NCI-H748 (cell line): ENCODE results near the gene CMKLR1.

ENCODE experiments used
- DNase-seq: peaks from one replicate; lab custom pipeline; 2025; ENCODE audit not compliant: unreplicated experiment; lab: John Stamatoyannopoulos, UW

Gene CMKLR1

GRCh38 chr12:108337235-108338223 lies 1.6 kb downstream of the CMKLR1 start:
- peak; percentile 13 for DNase-seq

DNA sequence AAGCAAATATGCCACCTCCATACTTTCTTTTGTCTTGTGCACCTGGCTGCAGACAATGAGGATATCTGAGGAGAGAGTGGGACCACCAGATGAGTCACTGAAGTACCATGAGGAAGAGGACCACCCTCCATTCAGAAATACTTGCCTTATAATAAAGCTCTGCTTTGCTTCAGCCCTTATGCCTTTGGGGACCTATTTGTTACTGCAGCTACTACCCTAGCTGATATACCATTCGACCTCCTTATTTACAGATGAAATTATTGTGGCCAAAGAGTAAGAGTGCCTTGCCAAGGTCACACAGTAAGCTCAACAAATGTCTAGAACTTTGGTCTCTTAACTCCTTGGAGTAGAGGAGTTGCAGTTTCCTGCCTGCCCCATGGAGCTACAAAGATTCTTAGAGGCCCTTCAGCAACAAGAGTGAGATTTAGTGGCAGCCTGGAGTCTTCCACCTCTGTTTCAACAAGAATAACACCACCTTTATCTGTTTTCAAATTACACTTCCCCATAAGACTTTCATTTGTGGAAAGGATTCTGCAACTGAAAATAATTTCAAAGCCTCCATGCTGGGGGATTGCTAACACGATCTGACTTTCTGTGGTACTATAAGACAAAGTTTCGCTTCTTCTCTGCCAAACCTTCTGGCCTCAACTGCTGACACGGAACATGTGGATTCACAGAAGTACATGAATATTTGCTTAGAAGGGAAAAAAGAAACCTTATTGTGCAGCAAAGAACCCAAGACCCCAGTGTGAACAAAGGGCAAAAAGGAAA lies 3.6 kb downstream of the CMKLR1 start:
- no peak for DNase-seq

DNA sequence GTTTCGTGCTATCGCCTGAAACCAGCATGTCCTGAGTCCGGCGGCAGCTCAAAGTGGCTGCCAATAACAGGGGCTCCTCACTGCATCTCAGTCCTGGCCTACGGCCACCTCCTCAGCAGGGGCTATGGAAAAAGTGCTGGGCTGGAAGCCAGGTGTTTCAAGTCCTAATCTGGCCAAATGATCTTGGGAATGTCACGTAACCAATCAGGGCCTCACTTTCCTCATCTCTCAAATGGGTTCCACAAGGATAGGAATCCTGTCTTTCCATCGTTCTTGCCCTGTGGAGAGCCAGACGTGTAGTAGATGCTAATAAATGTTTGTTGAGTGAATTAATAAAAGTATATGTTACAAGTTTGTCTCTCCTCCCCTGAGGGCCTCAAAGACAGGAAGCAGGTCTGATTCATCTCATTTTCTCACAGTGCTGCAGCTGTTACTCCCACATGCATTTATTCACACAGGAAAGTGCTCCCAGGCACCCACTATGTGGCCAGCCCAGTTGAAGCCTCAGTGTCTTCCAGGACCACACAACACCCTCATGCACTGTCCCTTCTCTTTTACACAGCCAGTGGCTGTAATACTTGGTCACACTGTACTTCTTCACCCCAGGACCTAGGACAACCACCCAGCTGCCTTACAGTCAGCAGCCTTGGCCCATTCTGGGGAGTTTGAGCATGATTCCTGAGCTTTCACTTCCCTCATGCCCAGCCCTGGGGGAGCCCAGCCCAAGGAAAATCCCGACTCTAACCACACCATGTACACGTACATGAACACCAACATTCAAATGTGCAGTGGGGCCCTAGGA lies 5.0 kb downstream of the CMKLR1 start:
- no peak for DNase-seq

DNA sequence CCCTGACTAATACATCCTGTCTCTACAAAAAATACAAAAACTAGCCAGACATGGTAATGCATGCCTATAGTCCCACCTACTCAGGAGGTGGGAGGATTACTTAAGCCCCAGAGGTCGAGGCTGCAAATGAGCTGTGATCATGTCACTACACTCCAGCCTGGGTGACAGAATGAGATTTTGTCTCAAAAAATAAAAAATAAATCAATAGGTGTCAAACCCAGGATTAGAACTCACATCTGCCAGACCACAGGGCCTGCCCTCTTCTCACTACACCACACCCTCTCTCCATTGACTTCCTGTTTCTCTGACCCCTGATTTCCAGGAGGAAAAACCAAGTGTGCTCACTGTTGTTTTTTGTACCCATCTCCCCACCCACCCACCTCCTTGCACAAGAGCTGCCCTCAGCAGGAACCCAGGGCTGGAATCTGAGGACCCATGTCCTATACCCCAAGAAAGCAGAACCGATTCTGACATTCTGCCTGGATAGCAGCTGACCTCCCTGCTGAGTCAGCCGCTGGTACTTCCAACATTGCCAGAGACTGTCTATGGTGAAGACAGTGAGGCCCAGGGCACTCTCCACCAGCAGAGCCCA lies 6.2 kb downstream of the CMKLR1 start:
- no peak for DNase-seq

- DNase-seq: no peak
Observed at GRCh38 chr12:108328420-108328819, 10.7 kb downstream of the CMKLR1 start.

DNA sequence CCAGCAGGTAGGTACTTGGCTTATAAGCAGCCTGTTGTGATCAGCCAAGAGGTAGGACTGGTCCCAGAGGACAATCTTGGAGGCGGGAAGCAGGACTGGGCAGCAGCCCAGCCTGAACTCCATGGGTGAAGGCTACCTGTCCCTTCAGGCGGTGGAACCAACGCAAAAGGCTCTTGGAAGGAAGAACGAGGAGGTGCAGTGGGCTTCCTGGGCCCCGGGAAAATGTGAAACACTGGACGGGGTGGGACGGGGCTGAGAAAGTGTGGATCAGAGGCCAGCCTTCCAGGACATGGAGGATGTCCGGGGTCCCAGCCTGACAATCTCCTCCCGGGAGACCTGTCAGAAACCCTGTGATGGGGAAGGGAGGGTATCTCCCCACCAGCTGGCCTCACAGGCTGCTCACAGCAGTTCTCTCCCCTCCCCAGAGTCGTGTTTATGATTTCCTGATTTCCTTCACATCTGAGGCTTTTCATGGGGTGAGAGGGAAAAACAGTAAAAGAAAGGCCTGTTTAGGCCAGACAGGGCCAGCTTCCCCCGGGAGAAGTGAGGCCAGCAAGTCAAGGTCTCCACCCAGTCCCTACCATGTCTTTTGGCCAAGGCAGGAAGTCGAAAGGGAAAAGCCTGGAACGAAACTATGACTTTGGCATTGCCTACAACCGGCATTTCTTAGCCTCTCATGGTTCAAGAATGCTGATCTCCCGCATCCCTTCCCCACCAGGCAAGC lies 11.3 kb downstream of the CMKLR1 start:
- no peak for DNase-seq

DNA sequence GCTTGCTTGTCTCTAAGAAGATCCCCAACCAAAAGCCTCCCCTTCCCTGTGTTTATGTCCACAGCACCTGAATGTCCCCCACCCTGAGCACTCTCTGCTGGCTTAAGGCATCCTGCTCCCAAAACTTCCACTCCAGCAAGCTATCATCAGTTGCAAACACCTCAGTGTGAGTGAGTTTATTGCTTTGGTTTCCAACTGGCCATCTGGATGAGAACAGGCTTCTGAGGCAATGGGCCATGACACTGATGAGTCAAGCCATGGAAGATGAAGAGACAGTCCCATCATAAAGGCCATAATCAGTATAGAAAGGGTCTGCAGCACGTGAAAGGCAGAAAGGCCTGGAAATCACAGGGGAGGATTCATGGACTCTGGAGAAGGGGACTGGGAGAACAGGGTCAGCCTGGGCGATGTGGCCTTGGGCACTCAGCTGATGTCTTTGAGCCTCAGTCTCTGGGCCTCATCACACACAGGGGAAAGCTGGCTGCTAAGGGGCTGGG lies 12.8 kb downstream of the CMKLR1 start:
- no peak for DNase-seq

- DNase-seq: no peak
Observed at GRCh38 chr12:108325549-108325948, 13.6 kb downstream of the CMKLR1 start.

DNA sequence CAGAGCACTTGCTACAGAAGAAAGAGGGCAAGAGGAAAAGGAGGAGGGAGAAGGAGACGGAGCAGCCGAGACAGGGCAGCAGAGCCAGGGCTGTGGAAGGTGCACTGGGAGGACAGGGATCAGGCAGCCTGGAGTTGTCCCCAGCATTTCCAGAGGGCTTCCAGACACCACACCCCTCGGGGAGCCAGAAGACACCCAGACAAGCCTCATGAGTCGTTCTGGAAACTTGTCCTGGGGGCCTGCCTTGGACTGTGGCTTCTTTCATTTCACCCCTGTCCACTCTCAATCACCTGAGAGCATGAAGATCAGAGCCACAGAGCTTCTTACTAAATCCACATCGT lies 14.1 kb downstream of the CMKLR1 start:
- DNase-seq: no peak

DNA sequence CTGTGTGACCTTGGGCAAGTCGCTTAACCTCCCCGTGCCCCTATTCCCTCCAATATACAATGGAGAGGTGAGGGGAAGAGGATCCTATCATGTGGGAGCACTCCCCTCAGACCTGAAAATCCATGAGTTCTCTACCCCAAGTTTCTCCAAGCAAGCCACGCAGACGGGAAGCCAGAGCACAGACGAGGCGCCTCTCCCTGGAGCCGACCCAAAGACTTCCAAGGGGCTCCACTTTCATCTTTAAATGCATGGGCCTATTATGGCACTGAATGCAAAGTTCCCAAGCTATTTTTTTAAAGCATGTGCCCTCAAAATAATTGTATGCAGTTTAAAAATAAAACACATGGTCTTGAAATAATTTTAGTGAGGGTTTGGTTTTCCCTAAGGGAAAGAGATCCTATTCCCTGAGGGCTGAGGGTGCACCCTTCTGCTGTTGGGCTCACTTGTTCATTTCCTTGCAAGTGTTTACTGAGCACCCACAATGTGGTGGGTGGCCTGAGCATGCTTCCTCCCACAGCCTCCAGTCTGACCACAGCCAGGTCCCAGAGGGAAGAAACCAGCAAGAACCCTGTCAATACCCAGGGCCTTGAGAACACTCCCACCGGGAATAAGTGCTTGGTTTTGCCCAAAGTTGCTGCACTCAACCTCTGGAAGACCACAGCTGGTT lies 14.6 kb downstream of the CMKLR1 start:
- no peak for DNase-seq

DNA sequence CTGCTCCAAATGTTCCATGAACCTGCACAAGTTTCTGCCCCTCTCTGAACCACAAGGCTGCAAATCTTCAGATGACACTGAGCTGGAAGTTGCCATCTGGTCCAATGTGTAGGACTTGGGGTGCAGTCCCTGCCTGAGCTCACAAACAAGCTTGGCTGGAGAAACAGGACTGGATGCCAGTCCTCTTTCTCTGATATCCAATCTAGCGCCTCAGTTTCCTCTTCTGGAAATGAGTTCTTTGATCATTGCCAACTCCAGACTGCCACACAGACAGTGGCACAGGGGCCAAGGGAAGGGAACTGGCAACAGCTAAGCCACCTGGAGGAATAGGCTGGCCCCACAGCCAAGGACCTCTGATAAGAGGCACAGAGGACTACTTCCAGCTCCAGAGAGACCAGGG lies 15.5 kb downstream of the CMKLR1 start:
- no peak for DNase-seq

DNA sequence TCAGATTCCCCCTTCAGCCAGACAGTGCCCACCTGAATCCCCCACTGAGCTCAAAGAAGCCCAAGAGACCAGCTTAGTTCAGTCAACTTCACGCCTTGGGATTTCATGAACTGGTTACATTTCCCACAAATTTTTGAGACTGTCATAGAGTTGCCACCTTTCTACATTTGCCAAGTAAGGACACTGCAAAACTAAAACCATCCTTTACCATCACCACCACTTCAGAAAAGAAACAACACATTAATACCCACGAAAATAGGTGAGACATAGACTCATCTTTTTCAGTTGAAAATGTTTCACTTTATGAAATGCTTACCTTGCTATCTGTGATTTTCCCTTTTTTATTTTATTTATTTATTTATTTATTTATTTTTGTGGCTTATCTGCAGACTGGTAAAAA lies 16.1 kb downstream of the CMKLR1 start:
- DNase-seq: no peak

DNA sequence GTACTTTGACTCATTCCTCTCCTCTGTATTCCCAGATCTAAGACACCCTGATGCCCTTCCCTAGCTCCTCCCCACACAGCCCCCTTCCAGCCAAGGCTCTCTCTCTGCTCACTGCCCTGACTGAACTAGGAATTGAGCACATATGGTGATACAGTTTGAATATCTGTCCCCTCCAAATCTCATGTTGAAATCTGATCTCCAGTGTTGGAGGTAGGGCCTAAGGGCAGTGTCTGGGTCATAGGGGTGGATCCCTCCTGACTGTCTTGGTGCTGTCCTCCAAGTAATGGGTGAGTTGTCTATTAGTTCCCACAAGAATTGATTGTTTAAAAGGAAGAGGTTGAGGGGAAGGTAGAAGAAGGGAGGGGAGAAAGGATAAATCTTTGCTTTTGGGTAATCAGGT lies 17.4 kb downstream of the CMKLR1 start:
- no peak for DNase-seq

GRCh38 chr12:108320507-108321293 lies 18.4 kb downstream of the CMKLR1 start:
- DNase-seq: no peak

DNA sequence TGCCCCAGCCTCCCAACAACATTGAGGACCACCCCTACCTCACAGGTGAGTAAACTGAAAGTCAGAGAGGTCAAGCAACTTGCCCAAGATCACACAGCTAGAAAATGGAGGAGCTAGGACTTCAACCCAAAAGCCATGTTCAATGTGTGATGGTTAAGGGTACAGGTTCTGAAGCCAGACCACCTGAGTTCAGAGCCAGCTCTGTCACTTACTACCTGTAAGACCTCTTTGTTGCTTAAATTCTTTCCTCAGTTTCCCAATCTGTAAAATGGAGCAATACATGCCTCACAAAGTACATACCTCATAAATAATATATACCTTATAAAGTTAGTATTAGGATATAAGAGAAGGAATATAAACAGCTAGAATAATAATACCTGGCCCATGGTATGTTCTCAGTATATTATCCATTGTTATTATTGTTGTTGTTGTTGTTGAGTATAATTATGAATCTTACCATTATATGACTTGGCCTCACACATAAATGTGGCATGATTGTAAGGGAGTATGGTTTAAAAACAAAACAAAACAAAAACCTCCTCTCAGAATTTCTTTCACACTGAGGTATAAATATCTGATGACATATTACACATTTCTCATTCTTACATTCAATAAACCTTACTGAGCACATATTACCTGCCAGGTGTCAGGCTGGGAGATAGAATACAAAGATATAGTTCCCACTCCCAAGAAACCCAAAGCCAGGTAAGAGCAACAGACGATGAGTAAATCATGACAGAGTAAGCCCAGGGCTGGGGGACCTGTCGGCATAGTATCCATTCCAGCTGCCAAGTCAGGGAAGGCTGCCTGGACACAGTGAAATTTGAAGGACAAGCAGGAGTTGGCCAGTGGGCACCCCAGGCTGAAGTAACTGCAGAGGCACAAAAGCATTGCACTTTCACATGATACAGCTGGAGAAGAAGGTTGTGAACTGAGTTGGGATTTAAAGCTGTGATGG lies 19.6 kb downstream of the CMKLR1 start:
- DNase-seq: no peak

DNA sequence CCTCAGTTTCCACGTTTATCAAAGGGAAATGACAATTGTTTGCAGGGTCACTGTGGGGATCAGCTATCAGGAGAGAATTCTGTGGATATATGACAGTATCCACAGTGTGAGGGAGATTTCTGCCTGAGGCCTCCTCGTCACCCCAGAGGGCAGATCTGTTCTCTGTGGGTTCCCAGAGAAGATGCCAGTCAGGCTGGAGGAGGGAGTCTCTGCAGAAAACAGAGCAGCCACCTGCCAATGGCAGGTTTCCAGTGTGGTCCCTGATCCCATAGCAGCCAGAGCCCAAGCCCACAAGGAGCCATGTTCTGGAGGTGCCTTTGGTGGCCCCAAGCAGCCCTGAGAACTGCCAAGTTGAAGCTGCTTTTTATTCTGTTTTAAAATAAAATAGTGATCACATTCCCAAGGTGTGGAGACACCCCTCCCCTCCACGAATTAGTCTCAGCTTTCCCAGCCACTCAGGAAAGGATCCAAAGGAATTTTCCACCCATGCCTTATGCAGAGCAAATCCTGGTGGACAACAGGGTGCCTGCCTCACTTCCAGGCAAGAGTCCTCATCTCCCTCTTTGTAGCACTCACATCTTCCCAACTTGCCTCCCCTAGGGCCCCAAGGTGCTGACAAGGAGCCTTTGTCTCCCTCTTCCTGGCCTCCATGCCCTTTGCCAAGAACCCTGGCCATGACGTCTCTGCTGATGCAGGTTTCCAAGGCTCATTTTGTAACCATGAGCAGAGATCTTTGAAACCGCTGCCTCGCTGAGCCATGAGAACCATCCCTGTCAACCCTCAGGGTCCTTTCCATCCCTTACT lies 20.4 kb downstream of the CMKLR1 start:
- no peak for DNase-seq
